Measurements from ENCODE around the gene COX7B.
A peak's percentile ranks its signal among the peaks of the same experiment; 100 is the strongest.
"Not testable (repeated sequence)": the region's sequence is repeated elsewhere in the genome, so short reads cannot be mapped to it uniquely, and the experiment has no call there.

Gene COX7B

GRCh38 chrX:77900688-77901087 is 1.4 kb downstream of the COX7B start:
- DNase-seq: no peak
- Histone ChIP-seq H3K4me3 (ENCODE audit: low read depth, low read length) (peak overlapping the region; percentile 71), H3K36me3 (no peaks in the 10 kb centered on the region), H3K27me3 (ENCODE audit: insufficient read depth, low read depth, severe bottlenecking) (peaks cover 5% of the 10 kb centered on the region), H3K9me3 (ENCODE audit: severe bottlenecking) (peaks cover 4% of the 10 kb centered on the region), H3K27ac (no peak overlapping the region)
- no peak for TF ChIP-seq CTCF (IDR thresholded peaks at IDR 0.05; ENCODE audit: low read depth, low read length)

- Histone ChIP-seq H3K27ac (no peak overlapping the region), H3K27me3 (ENCODE audit: insufficient read depth, low read depth, severe bottlenecking) (peaks cover 4% of the 10 kb centered on the region), H3K36me3 (no peaks in the 10 kb centered on the region), H3K9me3 (ENCODE audit: severe bottlenecking) (peaks cover 4% of the 10 kb centered on the region), H3K4me3 (ENCODE audit: low read depth, low read length) (no peak overlapping the region)
- DNase-seq: no peak
- no peak for TF ChIP-seq CTCF (IDR thresholded peaks at IDR 0.05; ENCODE audit: low read depth, low read length)
Observed at GRCh38 chrX:77901506-77901905, 2.2 kb downstream of the COX7B start.

GRCh38 chrX:77910108-77910840 is 11.0 kb downstream of the COX7B start, which contains the start of gene ATP7A:
ATP7A (plus strand) TSS chrX:77910693; CDS start chrX:77971642, 60,949 bp downstream.
- Histone ChIP-seq H3K9me3 (ENCODE audit: severe bottlenecking) (no peaks in the 10 kb centered on the region), H3K36me3 (no peaks in the 10 kb centered on the region), H3K4me3 (ENCODE audit: low read depth, low read length) (peak within 1 kb of the TSS; percentile 72), H3K27ac (peak within 1 kb of the TSS; percentile 58), H3K27me3 (ENCODE audit: insufficient read depth, low read depth, severe bottlenecking) (peaks cover 13% of the 10 kb centered on the region)
- peak; percentile 93 for DNase-seq
- peak; percentile 69 for TF ChIP-seq CTCF (IDR thresholded peaks at IDR 0.05; ENCODE audit: low read depth, low read length)

- Histone ChIP-seq H3K4me3 (ENCODE audit: low read depth, low read length) (no peak overlapping the region), H3K9me3 (ENCODE audit: severe bottlenecking) (no peaks in the 10 kb centered on the region), H3K27me3 (ENCODE audit: insufficient read depth, low read depth, severe bottlenecking) (peaks cover 4% of the 10 kb centered on the region), H3K36me3 (no peaks in the 10 kb centered on the region), H3K27ac (no peak overlapping the region)
- DNase-seq: no peak
- no peak for TF ChIP-seq CTCF (IDR thresholded peaks at IDR 0.05; ENCODE audit: low read depth, low read length)
Observed at GRCh38 chrX:77917294-77917933, 18.1 kb downstream of the COX7B start.

GRCh38 chrX:77918568-77918967 is 19.3 kb downstream of the COX7B start:
- DNase-seq: no peak
- H3K9me3 ChIP-seq (ENCODE audit: severe bottlenecking): no peaks in the 10 kb centered on the region
- TF ChIP-seq CTCF (IDR thresholded peaks at IDR 0.05; ENCODE audit: low read depth, low read length): no peak
- H3K27ac ChIP-seq: no peak overlapping the region
- H3K4me3 ChIP-seq (ENCODE audit: low read depth, low read length): no peak overlapping the region
- H3K36me3 ChIP-seq: no peaks in the 10 kb centered on the region
- H3K27me3 ChIP-seq (ENCODE audit: insufficient read depth, low read depth, severe bottlenecking): no peaks in the 10 kb centered on the region

GRCh38 chrX:77919370-77919769 is 20.1 kb downstream of the COX7B start:
- not testable (repeated sequence) for H3K9me3 ChIP-seq (ENCODE audit: severe bottlenecking); H3K36me3 ChIP-seq; H3K4me3 ChIP-seq (ENCODE audit: low read depth, low read length); H3K27ac ChIP-seq; H3K27me3 ChIP-seq (ENCODE audit: insufficient read depth, low read depth, severe bottlenecking); DNase-seq
